IPS-11a (cell line): Measurements from ENCODE around the gene HLCS.
"Not testable (repeated sequence)": the region's sequence is repeated elsewhere in the genome, so short reads cannot be mapped to it uniquely, and the experiment has no call there.

Experiments
- H3K4me3 ChIP-seq: one replicate; pipeline ENCODE4 v1.5.1; 2013; ENCODE audit warnings: low read depth, low read length, control low read depth

HLCS gene

DNA sequence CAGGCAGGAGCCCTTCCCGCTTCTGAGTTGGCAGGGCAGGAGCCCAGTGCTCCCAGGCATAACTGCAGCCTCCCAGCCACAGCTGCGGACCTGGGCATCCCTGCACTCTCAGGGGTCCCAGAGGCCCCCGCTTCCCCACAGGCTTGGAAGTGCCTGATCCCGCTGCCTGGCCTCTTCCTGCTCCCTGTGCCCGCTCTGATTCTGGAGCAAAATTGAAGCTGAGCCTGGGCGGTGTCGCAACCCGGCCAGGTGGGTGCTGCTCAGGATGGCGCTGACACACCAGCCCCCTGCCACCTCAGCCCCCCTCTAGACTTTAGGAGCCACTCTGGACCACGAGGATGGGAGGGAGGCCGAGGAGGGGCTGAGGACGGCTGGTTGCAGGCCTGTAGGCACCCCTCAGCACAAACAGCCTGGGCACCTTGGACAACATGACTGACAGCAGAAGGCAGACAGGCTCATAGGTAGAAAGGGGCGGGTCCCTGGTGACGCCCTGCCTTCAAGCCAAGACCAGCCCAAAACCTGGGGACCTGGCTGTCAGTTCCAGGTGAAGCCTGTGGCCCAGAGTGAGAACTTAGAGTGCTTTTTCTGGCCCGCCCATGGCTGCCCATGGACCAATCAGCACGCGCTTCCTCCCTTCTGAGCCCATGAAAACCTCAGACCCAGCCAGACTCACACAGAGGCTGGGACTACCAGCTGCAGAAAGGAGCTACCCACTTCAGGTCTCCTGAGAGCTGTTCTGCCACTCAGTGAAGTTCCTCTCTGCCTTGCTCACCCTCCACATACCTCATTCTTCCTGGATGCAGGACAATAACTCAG lies 7.2 kb downstream of the HLCS start:
- H3K4me3 ChIP-seq = no peak overlapping the region

DNA sequence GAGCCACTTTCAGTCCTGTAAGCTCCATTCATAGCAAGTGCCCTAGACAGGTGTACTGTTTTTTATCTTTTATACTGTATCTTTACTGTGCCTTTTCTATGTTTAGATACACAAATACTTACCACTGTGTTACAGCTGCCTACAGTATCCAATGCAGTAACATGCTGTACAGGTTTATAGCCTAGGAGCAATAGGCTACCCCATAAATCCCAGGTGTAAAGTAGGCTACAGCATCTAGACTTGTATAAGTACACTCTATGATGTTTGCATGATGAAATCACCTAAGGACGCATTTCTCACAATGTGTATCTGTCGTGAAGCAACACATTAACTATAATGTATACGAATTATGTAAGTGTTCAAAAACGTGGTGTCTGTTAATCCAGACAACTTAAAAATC lies 10.7 kb downstream of the HLCS start:
- no peak overlapping the region for H3K4me3 ChIP-seq

- not testable (repeated sequence) for H3K4me3 ChIP-seq
Measured at GRCh38 chr21:36952331-36952730, 14.1 kb downstream of the HLCS start.

GRCh38 chr21:36949171-36950141 lies 17.0 kb downstream of the HLCS start:
- no peak overlapping the region for H3K4me3 ChIP-seq

DNA sequence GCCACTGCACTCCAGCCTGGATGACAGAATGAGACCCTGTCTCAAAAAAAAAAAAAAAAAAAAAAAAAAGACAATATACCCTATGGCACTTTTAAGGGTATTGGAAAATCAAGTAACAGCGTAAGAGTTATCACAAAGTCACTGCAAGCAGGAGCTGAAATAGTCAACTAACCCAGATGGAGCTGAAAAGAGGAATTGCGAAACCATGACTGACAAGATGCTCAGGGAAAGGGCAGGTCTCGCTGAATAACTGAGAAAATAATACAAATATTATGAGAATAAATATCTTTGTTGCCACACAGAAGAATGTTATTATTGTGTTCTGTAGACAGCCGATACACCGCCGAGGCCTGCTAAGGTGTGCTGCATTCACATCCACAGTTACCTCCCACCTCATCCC lies 17.8 kb downstream of the HLCS start:
- H3K4me3 ChIP-seq = no peak overlapping the region

DNA sequence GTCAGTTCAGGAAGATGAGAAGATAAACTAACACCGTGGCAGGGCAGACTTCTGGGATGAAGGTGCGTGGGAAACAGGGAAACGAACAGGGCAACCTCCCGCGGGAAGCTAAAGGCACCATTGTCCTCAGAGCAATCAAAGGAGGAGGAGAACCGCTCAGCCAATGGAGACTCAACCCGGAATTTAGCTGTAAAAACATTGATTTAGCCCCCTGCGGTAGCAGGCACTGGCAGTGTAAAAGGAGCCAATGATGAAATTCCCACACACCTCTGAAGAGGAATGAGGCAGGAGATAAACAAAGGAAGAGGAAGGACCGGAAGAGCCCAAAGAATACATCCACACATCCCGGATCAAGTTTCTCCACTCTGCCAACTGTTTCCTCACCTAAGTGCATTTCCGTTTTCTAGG lies 19.5 kb downstream of the HLCS start:
- H3K4me3 ChIP-seq = no peak overlapping the region

DNA sequence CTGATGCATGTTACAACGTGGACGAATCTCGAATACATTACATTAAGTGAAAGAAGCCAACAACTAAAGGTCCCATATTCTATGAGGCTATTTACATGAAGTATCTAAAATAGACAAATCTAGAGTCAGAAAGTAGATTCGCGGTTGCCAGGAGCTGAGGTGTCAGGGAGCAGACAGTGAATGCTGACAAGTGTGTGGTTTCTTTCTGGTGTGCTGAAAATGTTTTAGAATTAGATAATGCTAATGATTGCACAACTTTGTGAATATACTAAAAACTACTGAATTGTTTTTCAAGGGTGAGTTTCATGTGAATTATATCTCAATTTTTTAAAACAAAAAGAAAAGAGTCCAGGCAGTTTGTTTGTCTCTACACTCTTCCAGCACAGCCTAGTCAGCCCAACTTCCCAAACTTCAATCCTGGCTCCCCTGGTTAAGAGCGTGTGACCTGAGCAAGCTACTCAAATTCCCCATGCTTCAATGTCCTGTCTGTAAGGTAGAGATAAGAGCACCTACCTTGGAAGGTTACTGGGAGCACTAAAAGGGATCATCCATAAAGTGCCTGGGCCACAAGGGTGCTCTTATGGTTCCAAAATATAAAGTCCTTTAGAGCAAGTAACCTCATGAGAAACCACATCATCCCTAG lies 20.9 kb downstream of the HLCS start:
- H3K4me3 ChIP-seq = no peak overlapping the region

GRCh38 chr21:36936361-36937135 lies 29.9 kb downstream of the HLCS start:
- H3K4me3 ChIP-seq = no peak overlapping the region

DNA sequence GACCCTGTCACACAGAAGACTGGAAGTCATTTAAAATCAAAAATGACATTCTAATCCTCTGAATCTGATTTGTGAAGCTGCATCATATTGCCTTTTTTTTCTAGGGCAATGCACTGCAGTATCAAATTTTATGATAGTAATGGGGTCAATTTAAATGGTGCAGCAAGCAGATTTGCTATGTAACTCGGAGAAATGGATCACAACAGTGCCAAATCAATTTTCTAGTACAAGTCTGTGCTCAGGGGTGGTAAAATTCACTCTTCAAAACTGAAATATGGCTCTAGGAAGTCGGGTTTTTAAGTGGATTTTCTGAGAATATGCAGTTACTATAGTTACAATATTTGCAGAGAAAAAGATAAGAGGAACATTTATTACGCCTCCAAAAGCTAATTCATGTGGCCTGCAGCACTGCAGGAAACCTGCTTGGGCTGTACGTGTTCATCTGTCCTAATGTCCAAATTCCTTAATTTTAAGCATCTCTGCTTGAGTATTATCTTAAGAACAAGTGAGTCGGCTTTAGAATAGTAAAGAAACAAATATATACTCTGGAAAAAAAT lies 31.5 kb downstream of the HLCS start:
- no peak overlapping the region for H3K4me3 ChIP-seq

DNA sequence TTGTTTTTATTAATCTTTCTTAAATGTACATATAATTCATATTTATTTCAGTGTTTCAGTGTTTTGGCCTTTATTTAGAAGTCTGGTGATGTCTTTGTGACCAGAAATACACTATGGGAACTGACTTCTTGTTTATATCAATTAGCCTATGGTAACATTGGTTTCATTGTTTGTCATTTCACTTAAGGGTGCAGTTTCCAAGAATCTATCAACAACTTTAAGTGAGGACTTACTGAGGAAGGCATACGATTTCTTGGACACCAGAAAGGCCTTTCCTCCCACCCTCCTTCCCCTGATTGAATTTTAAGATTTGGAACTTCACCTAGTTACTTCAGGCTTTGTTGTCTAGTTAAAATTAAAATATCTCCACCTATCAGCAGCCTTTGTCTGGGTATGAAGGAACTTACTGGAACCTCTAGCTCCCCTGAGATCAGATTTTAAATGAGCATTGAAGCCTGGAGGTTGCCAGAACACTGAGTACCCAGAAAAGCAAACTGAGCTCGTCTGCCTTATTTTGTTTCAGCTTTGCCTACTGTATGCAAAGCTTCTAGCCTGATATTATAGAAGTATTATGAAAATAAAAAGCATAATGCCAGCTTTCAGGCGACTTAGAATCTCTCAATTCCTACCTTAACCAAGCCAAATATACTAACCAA lies 34.2 kb downstream of the HLCS start:
- no peak overlapping the region for H3K4me3 ChIP-seq

GRCh38 chr21:36929622-36930021 lies 36.8 kb downstream of the HLCS start:
- H3K4me3 ChIP-seq = no peak overlapping the region

GRCh38 chr21:36928960-36929359 lies 37.5 kb downstream of the HLCS start:
- no peak overlapping the region for H3K4me3 ChIP-seq

- H3K4me3 ChIP-seq = no peak overlapping the region
Measured at GRCh38 chr21:36927719-36928117, 38.8 kb downstream of the HLCS start.

DNA sequence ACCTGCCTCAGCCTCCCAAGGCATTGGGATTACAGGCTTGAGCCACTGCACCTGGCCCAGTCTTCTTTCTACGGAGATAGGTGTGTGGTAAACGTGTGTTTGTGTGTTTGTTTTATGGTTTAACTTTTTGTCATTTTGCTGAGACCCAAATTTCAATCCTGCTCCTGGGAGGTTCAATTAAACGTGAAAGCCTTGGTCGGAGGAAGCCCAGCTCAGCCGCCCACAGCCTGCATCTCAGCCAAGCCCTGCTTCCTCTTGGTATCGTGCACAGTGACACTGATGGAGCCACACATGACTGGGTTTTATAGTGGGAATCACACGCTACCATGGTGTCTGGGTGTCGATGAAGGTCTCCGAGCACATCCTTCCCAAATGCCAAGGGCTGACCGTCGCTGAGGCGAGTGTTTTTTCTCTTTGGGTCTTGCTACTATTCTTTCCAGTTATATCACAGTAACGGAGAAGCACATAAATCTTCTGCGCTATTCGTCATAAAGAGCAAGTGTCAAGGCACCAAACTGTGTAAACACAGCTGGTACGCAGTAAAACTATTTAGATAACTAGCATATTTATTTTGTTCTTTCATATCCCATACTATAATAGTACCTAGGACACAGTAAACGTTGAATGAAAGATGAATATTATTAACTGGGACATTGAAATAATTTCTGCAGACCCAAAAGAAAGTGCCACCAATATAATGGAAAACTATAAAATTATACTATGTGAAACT lies 39.3 kb downstream of the HLCS start:
- no peak overlapping the region for H3K4me3 ChIP-seq

DNA sequence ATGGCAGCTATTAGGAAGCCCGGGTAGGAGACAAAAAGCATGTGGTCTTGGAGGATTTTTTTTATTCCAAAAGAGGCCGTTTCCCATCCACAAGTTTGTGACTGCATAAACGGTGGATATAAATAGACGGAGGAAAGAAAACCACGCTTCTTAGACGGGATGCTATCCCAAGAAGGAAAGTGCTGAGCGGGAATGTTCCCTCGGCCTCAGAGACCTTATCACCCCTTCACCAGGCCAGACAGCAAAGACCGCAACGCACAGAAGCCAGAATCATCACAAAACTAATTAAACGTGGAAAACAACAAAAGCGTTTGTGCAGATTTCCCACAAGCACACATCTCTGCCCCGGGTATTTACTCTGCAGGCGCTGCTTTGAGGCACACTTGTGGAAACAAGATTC lies 43.2 kb downstream of the HLCS start:
- H3K4me3 ChIP-seq = no peak overlapping the region

DNA sequence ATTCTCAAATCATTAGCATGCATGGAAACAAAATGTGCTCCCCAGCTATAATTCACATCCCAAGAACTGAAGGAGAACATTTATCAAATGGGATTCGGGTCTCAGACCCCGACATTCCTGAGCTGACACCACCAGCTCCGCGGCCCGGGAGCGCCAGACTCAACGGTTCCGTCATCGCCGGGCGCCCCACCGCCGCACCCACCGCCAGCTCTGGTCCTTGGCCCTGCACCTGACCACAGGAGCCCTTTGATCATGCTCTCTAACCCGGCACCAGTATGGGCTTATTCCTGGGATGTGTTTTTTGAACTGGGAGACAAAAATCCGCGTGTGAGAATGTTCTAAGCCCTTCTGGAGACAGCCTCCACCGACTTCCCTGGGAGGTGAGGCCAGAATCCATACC lies 43.6 kb downstream of the HLCS start:
- no peak overlapping the region for H3K4me3 ChIP-seq

- H3K4me3 ChIP-seq = no peak overlapping the region
Measured at GRCh38 chr21:36918291-36918690, 48.2 kb downstream of the HLCS start.

GRCh38 chr21:36917471-36918158 lies 48.9 kb downstream of the HLCS start:
- no peak overlapping the region for H3K4me3 ChIP-seq

- H3K4me3 ChIP-seq = no peak overlapping the region
Measured at GRCh38 chr21:36916718-36917117, 49.8 kb downstream of the HLCS start.
